Natural killer cell treated with Interleukin-12 subunit alpha and Interleukin-12 subunit beta and Interleukin-15 and Interleukin-18, amount 100 ng/mL, for 72 hours (primary cell): ENCODE results near the gene FERMT3. TPM values are rescaled to one million over a fixed set of nuclear protein-coding genes. Genes with fewer than 3 reads are reported as not detected.
A peak's percentile ranks its signal among the peaks of the same experiment; 100 is the strongest.

Source experiments
- ATAC-seq, 2 donors: fragments of 150-1000 bp; cut with Tn5 transposase in 1 of 2; sonication (Bioruptor Pico), chemical (Tn5 transposase) in 1 of 2; 2 replicates each; pipeline ENCODE4 v1.10.0; 2021
- DNase-seq: peaks from one replicate; pipeline ENCODE4 v3.0.0; 2022; ENCODE audit warnings: low spot score
- H3K27ac Mint-ChIP-seq, 2 donors: 1 replicate in 1 of 2; 2 replicates in 1 of 2; pipeline ENCODE4 v1.8.0; 2022; ENCODE audit warnings: mixed read lengths in 2 of 2, mild to moderate bottlenecking in 1 of 2, moderate library complexity in 1 of 2
- H3K27me3 Mint-ChIP-seq, 2 donors: 1 replicate in 1 of 2; 2 replicates in 1 of 2; pipeline ENCODE4 v1.8.0; 2022; ENCODE audit warnings: mixed read lengths in 2 of 2
- H3K36me3 Mint-ChIP-seq: one replicate; pipeline ENCODE4 v1.8.0; 2022; ENCODE audit warnings: mixed read lengths
- H3K4me1 Mint-ChIP-seq, 2 donors: 1 replicate in 1 of 2; 2 replicates in 1 of 2; pipeline ENCODE4 v1.8.0; 2022; ENCODE audit warnings: low read depth in 2 of 2, mixed read lengths in 2 of 2, mild to moderate bottlenecking in 1 of 2
- H3K4me3 Mint-ChIP-seq: one replicate; pipeline ENCODE4 v1.8.0; 2022; ENCODE audit warnings: mixed read lengths
- H3K9me3 Mint-ChIP-seq: 2 replicates; pipeline ENCODE4 v1.8.0; 2022; ENCODE audit warnings: mixed read lengths
- total RNA-seq, 2 donors: library from RNA; stranded (reverse); gene quantifications; one replicate each; pipeline ENCODE4 v1.2.3, GENCODE V29; 2022

FERMT3 gene
- total RNA-seq, 2 donors from 2014 or later = 249 to 276 TPM

DNA sequence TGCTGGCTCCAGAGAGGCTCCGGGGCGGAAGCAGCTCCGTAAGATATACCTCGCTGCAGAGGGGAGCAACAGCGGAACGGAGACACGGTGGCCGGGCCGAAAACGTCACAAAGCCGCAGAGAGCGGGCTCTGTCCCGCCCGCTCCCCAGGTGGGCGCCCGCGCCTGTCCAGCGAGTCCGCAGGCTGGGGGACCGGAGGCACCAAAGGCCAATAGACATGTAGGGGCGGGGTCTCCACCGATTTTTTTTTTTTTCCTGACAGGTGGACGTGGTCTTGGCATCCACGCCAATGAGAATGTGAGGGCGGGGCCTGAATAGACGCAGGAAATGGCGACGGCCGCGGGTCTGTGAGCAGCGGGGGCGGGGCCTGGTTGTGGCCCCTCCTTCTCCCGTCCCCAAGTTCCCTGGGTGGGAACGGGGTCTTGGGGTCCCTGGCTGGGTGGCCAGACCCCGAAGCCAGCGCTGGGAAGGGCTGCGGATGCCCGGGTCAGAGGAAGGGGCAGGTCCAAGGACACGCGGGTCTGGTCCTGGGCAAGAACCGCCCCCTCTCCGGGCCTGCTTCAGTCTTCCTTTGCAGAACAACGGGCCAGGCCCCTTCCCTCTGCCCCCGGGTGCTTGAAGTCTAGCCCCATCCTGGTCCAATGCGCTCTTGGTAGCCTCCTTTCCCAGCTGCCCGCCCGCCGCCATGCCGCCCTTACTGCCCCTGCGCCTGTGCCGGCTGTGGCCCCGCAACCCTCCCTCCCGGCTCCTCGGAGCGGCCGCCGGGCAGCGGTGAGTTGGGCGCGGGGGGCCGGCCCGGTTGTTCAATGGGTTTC is 23.9 kb downstream of the FERMT3 start, which contains the start of gene DNAJC4:
DNAJC4 (plus strand) TSS at position 378 of the 814 bp plus-strand sequence; CDS start at position 685, 307 bp downstream.
- H3K27me3 Mint-ChIP-seq = no peaks in the 10 kb centered on the region
- peak within 1 kb of the TSS; percentile 90 for H3K4me3 Mint-ChIP-seq
- DNase-seq = peak; percentile 94
- H3K27ac Mint-ChIP-seq = peak within 1 kb of the TSS; percentile 84 to 89
- ATAC-seq = peak; percentile 70 to 78
- no peaks in the 10 kb centered on the region for H3K9me3 Mint-ChIP-seq
- no peaks in the 10 kb centered on the region for H3K36me3 Mint-ChIP-seq
- H3K4me1 Mint-ChIP-seq = peaks cover 26 to 31% of the 10 kb centered on the region in 2 donors

DNA sequence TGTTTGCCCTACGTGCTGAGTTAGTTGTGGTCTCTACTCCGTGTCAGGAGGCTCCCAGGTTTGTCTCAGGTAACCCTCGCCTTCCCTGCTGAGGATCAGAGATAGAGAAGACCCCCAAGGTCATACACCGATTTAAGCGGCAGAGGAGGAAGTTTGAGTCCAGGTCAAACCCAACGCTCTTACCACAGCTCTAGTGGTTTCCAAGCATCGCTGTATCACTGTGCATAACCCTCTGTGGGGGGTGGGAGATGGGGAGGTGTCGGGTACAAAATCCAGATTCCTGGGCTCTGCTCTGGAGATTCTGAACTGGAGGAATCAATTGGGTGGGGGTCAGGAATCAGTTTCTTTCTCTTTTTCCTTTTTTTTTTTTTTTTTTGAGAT is 24.5 kb downstream of the FERMT3 start:
- peaks cover 29 to 33% of the 10 kb centered on the region in 2 donors for H3K4me1 Mint-ChIP-seq
- ATAC-seq (no peak), DNase-seq (no peak)
- no peaks in the 10 kb centered on the region for H3K27me3 Mint-ChIP-seq
- H3K36me3 Mint-ChIP-seq = no peaks in the 10 kb centered on the region
- H3K27ac Mint-ChIP-seq = peak overlapping the region; percentile 84 to 89
- H3K9me3 Mint-ChIP-seq = no peaks in the 10 kb centered on the region
- peak overlapping the region; percentile 90 for H3K4me3 Mint-ChIP-seq

DNA sequence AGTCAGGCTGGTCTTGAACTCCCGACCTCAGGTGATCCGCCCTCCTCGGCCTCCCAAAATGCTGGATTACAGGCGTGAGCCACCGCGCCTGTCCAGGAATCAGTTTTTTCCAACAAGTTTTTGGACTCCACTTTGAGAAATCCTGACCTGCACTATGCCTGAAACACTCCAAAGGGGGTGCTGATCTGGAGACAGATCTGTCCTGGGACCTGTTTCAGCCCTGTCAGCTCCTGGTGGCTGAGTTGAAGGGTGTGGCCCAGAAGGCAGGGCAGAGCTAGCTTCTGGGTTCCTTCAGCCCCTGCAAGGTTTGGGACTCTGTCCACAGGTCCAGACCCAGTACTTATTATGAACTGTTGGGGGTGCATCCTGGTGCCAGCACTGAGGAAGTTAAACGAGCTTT is 25.0 kb downstream of the FERMT3 start:
- Mint-ChIP-seq H3K36me3 (no peaks in the 10 kb centered on the region), H3K4me1 (peaks cover 29 to 33% of the 10 kb centered on the region in 2 donors), H3K27ac (peak overlapping the region in 1 of 2 donors; percentile 89), H3K9me3 (no peaks in the 10 kb centered on the region), H3K27me3 (no peaks in the 10 kb centered on the region), H3K4me3 (peak overlapping the region; percentile 90)
- ATAC-seq (no peak), DNase-seq (no peak)

DNA sequence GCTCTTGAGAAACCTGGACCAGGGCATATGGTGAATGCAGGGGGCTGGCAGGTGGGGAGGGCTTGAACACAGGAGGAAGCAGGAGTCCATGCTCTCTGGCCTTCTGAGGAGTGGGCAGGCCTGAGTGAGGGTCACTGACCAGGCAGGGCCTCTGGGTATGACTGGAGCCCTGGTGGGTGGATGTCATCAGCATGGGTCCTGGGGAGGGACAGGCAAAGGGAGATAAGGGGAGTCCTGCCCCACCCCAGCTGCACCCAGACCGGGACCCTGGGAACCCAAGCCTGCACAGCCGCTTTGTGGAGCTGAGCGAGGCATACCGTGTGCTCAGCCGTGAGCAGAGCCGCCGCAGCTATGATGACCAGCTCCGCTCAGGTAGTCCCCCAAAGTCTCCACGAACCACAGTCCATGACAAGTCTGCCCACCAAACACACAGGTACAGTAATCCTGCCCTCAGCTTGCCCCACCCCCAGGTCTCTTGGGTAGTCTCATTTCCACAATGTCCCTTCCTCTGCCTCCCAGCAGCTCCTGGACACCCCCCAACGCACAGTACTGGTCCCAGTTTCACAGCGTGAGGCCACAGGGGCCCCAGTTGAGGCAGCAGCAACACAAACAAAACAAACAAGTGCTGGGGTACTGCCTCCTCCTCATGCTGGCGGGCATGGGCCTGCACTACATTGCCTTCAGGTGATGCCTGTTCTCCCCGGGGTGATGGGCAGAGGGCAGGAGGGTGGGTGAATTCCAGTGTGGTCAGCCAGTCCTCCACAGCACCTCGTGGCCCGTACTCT is 25.9 kb downstream of the FERMT3 start:
- Mint-ChIP-seq H3K4me3 (peak overlapping the region; percentile 56), H3K36me3 (no peaks in the 10 kb centered on the region), H3K4me1 (peaks cover 26 to 27% of the 10 kb centered on the region in 2 donors), H3K27ac (peak overlapping the region in 1 of 2 donors; percentile 89), H3K9me3 (no peaks in the 10 kb centered on the region), H3K27me3 (no peaks in the 10 kb centered on the region)
- ATAC-seq (no peak), DNase-seq (no peak)

DNA sequence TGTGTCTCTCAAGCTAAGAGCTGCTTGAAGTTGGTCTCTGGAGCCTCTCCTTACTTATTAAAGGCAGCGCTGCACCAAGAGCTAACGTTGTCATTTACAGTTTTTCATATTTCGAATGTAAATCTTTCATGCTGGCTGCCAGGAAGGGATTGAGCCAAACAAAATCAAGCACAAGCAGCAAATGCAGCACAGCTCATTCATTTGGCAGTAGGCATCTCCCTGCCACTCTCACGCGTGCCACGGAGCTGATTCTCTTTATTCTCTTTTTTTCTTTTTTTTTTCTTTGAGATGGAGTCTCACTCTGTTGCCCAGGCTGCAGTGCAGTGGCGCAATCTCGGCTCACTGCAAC is 26.4 kb downstream of the FERMT3 start:
- ATAC-seq (no peak), DNase-seq (no peak)
- no peaks in the 10 kb centered on the region for H3K36me3 Mint-ChIP-seq
- H3K4me1 Mint-ChIP-seq = peaks cover 20 to 23% of the 10 kb centered on the region in 2 donors
- no peaks in the 10 kb centered on the region for H3K27me3 Mint-ChIP-seq
- H3K4me3 Mint-ChIP-seq = peak overlapping the region; percentile 71
- no peaks in the 10 kb centered on the region for H3K9me3 Mint-ChIP-seq
- H3K27ac Mint-ChIP-seq = no peak overlapping the region

DNA sequence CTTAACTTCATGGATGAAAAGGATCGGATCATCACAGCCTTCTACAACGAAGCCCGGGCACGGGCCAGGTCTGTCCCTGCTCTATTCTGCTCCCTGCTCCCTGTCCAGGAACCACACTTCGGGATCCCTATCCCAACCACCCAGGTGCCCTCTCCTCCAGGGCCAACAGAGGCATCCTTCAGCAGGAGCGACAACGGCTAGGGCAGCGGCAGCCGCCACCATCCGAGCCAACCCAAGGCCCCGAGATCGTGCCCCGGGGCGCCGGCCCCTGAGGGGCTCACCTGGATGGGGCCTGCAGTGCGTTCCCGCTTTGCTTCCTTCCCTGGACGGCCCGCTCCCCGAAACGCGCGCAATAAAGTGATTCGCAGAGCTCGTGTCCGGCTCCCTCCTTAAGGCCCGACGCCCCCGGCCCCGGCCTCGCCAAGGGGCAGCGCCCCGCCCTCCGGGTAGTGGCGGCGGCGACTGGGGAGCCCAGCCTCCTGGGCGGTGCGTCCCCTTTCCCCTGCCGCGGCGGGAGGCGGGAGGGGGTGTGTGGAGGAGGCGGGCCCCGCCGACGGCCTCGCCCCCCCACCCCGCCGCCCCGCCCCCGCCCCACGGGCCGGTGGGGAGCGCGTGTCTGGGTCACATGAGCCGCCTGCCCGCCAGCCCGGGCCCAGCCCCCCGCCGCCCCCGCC is 27.5 kb downstream of the FERMT3 start, which contains the start of gene VEGFB:
VEGFB (plus strand) TSS at position 672 of the 674 bp plus-strand sequence. CDS start 250 bp downstream, outside the sequence.
- Mint-ChIP-seq H3K9me3 (no peaks in the 10 kb centered on the region), H3K36me3 (no peaks in the 10 kb centered on the region), H3K27me3 (no peaks in the 10 kb centered on the region), H3K4me3 (peak within 1 kb of the TSS; percentile 71), H3K27ac (peak within 1 kb of the TSS in 1 of 2 donors; percentile 63), H3K4me1 (peaks cover 19 to 23% of the 10 kb centered on the region in 2 donors)
- peak; percentile 80 to 84 for ATAC-seq
- DNase-seq = peak; percentile 85

DNA sequence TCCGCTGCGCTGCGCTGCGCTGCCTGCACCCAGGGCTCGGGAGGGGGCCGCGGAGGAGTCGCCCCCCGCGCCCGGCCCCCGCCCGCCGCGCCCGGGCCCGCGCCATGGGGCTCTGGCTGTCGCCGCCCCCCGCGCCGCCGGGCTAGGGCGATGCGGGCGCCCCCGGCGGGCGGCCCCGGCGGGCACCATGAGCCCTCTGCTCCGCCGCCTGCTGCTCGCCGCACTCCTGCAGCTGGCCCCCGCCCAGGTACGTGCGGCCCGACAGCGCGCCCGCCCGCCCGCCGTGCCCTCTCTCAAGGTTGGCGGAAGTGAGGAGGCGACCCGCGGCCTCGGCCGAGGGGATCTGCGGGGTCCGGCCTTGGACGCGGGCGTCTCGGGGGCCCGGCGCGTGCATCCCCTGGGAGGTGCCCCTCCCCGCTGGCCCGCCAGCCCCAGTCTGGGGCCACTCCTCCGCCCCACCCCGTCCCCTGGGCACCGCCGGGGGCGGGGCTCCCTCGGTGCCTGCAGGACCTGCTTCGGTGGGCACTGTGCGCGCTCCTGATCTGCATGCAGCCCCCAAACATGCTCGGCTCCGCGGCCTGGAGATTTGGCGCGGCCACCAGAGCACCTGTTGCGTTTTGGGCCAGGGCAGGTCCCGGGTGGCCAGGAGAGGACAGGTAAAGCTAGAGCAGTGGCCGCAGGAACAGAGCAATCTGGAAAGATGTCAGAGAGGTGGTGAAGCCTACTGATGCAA is 28.3 kb downstream of the FERMT3 start:
- Mint-ChIP-seq H3K27ac (peak overlapping the region in 1 of 2 donors; percentile 63), H3K4me3 (peak overlapping the region; percentile 71), H3K4me1 (peaks cover 11 to 22% of the 10 kb centered on the region in 2 donors), H3K27me3 (no peaks in the 10 kb centered on the region), H3K9me3 (no peaks in the 10 kb centered on the region), H3K36me3 (no peaks in the 10 kb centered on the region)
- ATAC-seq = peak; percentile 61 to 68
- no peak for DNase-seq

DNA sequence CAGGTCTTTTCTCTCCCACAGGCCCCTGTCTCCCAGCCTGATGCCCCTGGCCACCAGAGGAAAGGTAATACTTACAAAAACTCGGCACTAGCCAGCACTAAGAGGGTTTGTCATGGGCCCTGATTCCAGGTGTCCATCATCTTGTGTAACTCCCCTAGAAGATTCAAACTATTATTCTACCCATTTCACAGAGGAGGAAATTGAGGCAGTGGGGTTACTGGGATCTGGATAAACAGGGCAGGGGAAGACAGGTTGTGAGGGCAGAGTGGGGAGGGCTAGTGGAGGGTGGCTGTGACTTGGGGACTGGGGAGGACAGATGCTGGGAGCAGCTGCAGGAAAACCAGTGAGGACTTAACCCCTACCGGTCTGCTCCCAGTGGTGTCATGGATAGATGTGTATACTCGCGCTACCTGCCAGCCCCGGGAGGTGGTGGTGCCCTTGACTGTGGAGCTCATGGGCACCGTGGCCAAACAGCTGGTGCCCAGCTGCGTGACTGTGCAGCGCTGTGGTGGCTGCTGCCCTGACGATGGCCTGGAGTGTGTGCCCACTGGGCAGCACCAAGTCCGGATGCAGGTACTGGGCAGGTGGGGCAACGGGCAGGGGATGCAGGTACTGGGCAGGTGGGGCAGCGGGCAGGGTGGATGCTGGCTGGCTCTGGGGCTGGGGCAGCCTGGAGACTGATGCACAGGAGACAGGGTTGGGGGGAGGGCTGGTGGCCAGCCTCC is 29.1 kb downstream of the FERMT3 start:
- H3K4me1 Mint-ChIP-seq = peaks cover 14 to 24% of the 10 kb centered on the region in 2 donors
- peak overlapping the region in 1 of 2 donors; percentile 63 for H3K27ac Mint-ChIP-seq
- H3K27me3 Mint-ChIP-seq = no peaks in the 10 kb centered on the region
- no peaks in the 10 kb centered on the region for H3K9me3 Mint-ChIP-seq
- no peak for ATAC-seq
- DNase-seq = no peak
- peak overlapping the region; percentile 71 for H3K4me3 Mint-ChIP-seq
- H3K36me3 Mint-ChIP-seq = no peaks in the 10 kb centered on the region

DNA sequence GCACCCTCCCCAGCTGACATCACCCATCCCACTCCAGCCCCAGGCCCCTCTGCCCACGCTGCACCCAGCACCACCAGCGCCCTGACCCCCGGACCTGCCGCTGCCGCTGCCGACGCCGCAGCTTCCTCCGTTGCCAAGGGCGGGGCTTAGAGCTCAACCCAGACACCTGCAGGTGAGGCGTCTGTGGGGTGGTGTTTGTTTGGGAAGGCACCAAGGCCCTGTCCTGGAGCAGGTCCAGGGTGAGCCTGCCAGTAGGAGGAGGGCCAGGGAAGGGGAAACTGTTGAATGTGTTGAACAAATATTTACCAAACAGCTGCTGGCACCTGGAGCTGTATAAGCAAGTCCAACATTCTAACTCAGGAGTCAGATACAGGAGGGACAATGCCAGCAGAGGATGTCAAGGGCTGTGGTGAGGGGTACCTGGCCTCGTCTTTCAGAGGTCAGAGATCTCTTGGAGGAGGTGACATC is 31.0 kb downstream of the FERMT3 start:
- DNase-seq = no peak
- no peak for ATAC-seq
- Mint-ChIP-seq H3K4me3 (no peak overlapping the region), H3K9me3 (no peaks in the 10 kb centered on the region), H3K36me3 (no peaks in the 10 kb centered on the region), H3K4me1 (peaks cover 14 to 25% of the 10 kb centered on the region in 2 donors), H3K27me3 (no peaks in the 10 kb centered on the region), H3K27ac (no peak overlapping the region)

DNA sequence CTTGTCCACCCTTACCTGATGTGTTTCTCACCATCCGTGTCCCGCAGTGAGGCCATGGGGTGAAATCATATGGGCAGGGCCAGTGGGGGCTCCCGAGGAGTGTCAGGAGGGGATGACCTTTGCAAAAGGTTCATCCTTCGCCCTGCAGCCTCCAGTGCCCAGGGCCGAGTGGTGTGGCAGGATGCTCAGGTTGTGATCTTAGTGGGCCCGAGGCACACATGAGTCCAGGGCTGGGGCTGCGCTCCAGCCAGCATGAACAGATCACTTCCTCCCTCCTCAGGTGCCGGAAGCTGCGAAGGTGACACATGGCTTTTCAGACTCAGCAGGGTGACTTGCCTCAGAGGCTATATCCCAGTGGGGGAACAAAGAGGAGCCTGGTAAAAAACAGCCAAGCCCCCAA is 31.6 kb downstream of the FERMT3 start:
- Mint-ChIP-seq H3K27ac (no peak overlapping the region), H3K36me3 (no peaks in the 10 kb centered on the region), H3K4me1 (peaks cover 14 to 25% of the 10 kb centered on the region in 2 donors), H3K4me3 (no peak overlapping the region), H3K9me3 (no peaks in the 10 kb centered on the region), H3K27me3 (no peaks in the 10 kb centered on the region)
- no peak for DNase-seq
- ATAC-seq = no peak

DNA sequence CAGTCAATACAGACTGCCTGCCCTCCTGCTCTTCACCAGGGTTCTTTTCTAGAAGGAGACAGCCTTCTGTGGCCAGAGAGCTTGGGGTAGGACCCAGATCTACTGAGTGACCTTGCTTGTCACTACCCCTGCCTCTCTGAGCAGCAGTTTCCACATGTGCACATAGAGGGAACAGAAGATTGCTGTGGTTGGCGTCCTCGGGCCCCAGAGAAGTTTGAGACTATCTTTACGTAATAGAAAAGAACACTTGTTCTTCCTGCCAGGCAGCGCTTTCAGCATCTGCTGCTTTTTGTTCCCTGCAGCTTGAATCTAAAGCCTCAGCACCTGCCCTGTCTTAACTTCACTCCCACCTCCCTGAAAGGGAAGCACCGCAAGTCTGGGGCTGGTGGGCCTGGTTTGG is 32.5 kb downstream of the FERMT3 start:
- Mint-ChIP-seq H3K36me3 (no peaks in the 10 kb centered on the region), H3K9me3 (no peaks in the 10 kb centered on the region), H3K27me3 (no peaks in the 10 kb centered on the region), H3K4me1 (peaks cover 14 to 32% of the 10 kb centered on the region in 2 donors), H3K27ac (no peak overlapping the region), H3K4me3 (no peak overlapping the region)
- DNase-seq (no peak), ATAC-seq (no peak)

DNA sequence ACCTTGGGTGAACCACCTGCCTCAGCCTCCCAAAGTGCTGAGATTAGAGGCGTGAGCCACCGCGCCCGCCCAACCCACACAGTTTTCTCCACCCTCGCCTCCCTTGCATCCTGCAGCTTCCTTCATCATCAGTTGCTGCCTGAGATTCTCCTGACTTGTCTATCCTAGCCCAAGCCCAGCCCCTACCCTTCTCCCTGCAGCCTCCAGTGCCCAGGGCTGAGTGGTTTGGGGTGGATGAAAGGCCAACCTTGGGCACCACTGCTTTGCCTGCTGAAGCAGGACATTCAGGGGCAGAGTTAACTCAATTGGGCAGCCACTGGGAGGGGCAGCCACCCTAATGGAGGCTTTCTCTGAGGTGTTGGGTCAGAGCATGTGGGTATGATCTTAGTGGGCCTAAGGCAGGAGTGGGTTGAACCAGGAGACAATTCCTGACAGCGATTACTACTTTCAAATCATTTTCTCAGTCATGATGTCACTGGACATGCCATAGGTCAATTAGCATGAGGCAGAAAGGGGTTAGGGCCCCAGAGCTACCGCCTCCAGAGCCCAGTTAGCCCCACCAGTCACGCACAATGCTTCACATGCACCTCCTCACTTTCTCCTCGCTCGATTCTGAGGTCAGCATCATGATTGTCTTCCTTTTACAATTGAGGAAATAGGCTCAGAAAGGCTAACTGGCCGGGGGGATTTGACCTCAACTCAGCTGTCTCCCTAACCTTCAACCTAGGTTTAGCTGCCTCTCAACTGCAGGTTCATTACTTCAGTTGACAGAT is 33.3 kb downstream of the FERMT3 start:
- Mint-ChIP-seq H3K9me3 (no peaks in the 10 kb centered on the region), H3K4me3 (peak overlapping the region; percentile 92), H3K4me1 (peaks cover 14 to 32% of the 10 kb centered on the region in 2 donors), H3K36me3 (no peaks in the 10 kb centered on the region), H3K27ac (peak overlapping the region; percentile 95 to 97), H3K27me3 (no peaks in the 10 kb centered on the region)
- DNase-seq = no peak
- ATAC-seq = no peak
